HG02981 (cell line): ENCODE data around the gene DSCAM.

Source experiments
- ATAC-seq: cut with Tn5 transposase; IDR thresholded peaks from one replicate; pipeline ENCODE4 v1.9.1; 2021; ENCODE audit warnings: mild to moderate bottlenecking, moderate library complexity; ENCODE audit not compliant: unreplicated experiment

Gene DSCAM

GRCh38 chr21:40672602-40673001, 174.4 kb downstream of the DSCAM start:
- ATAC-seq, result no peak

- ATAC-seq, result no peak
These were observed 175.2 kb downstream of the DSCAM start for GRCh38 chr21:40671716-40672115.

- ATAC-seq, result no peak
These were observed 178.2 kb downstream of the DSCAM start for GRCh38 chr21:40668555-40669275.

GRCh38 chr21:40667967-40668366, 179.0 kb downstream of the DSCAM start:
- ATAC-seq, result no peak

- ATAC-seq, result no peak
These were observed 184.1 kb downstream of the DSCAM start for GRCh38 chr21:40662889-40663288.

- ATAC-seq, result no peak
These were observed 186.5 kb downstream of the DSCAM start for GRCh38 chr21:40660461-40660860.

GRCh38 chr21:40658311-40658710, 188.6 kb downstream of the DSCAM start:
- no peak for ATAC-seq

GRCh38 chr21:40652436-40652835, 194.5 kb downstream of the DSCAM start:
- ATAC-seq, result no peak

GRCh38 chr21:40647706-40648105, 199.3 kb downstream of the DSCAM start:
- no peak for ATAC-seq

- no peak for ATAC-seq
These were observed 200.3 kb downstream of the DSCAM start for GRCh38 chr21:40646651-40647050.

- ATAC-seq, result no peak
These were observed 205.9 kb downstream of the DSCAM start for GRCh38 chr21:40641042-40641441.

GRCh38 chr21:40640266-40640789, 206.6 kb downstream of the DSCAM start:
- no peak for ATAC-seq

- no peak for ATAC-seq
These were observed 207.3 kb downstream of the DSCAM start for GRCh38 chr21:40639616-40640194.

- no peak for ATAC-seq
These were observed 208.3 kb downstream of the DSCAM start for GRCh38 chr21:40638466-40639251.

GRCh38 chr21:40636026-40636425, 210.9 kb downstream of the DSCAM start:
- no peak for ATAC-seq

GRCh38 chr21:40635391-40635790, 211.6 kb downstream of the DSCAM start:
- no peak for ATAC-seq

- ATAC-seq, result no peak
These were observed 212.8 kb downstream of the DSCAM start for GRCh38 chr21:40634141-40634540.

GRCh38 chr21:40633048-40633447, 213.9 kb downstream of the DSCAM start:
- no peak for ATAC-seq

GRCh38 chr21:40631211-40631610, 215.7 kb downstream of the DSCAM start:
- ATAC-seq, result no peak

GRCh38 chr21:40625991-40626390, 221.0 kb downstream of the DSCAM start:
- ATAC-seq, result no peak

GRCh38 chr21:40623528-40623927, 223.4 kb downstream of the DSCAM start:
- ATAC-seq, result no peak

- ATAC-seq, result no peak
These were observed 224.4 kb downstream of the DSCAM start for GRCh38 chr21:40622531-40622930.
